Osteocyte (in vitro differentiated cells): ENCODE results near the gene TLR1. TPM values are rescaled to one million over a fixed set of nuclear protein-coding genes. Genes with fewer than 3 reads are reported as not detected.

Source experiments
- DNase-seq: peaks from one replicate; pipeline ENCODE4 v3.0.0; 2021; ENCODE audit warnings: mixed read lengths; ENCODE audit not compliant: unreplicated experiment; ENCODE audit errors: extremely low spot score
- H3K27ac Mint-ChIP-seq: one replicate; pipeline ENCODE4 v1.8.0; 2021; ENCODE audit warnings: mild to moderate bottlenecking, mixed read lengths; ENCODE audit not compliant: unreplicated experiment
- H3K27me3 Mint-ChIP-seq: one replicate; pipeline ENCODE4 v1.8.0; 2021; ENCODE audit warnings: mixed read lengths; ENCODE audit not compliant: unreplicated experiment
- H3K36me3 Mint-ChIP-seq: one replicate; pipeline ENCODE4 v1.8.0; 2021; ENCODE audit warnings: mixed read lengths; ENCODE audit not compliant: unreplicated experiment
- H3K4me1 Mint-ChIP-seq: one replicate; pipeline ENCODE4 v1.8.0; 2021; ENCODE audit warnings: mixed read lengths; ENCODE audit not compliant: unreplicated experiment
- H3K4me3 Mint-ChIP-seq: one replicate; pipeline ENCODE4 v1.8.0; 2021; ENCODE audit warnings: mild to moderate bottlenecking, moderate library complexity, mixed read lengths; ENCODE audit not compliant: unreplicated experiment
- H3K9me3 Mint-ChIP-seq: one replicate; pipeline ENCODE4 v1.8.0; 2021; ENCODE audit warnings: mixed read lengths; ENCODE audit not compliant: unreplicated experiment
- total RNA-seq: library from RNA; stranded (reverse); gene quantifications from 2 replicates; pipeline ENCODE4 v1.2.1, GENCODE V29; 2021
- TF ChIP-seq, protein P1 (sequence below): fragments of 200-600 bp; sonication (generic); IDR thresholded peaks from 2 replicates; pipeline ENCODE4 v1.5.0; 2021; ENCODE audit warnings: antibody characterized with exemption, mild to moderate bottlenecking, moderate library complexity

TLR1 gene
- total RNA-seq, 1 donor from 2014 or later, result 0.48 TPM

DNA sequence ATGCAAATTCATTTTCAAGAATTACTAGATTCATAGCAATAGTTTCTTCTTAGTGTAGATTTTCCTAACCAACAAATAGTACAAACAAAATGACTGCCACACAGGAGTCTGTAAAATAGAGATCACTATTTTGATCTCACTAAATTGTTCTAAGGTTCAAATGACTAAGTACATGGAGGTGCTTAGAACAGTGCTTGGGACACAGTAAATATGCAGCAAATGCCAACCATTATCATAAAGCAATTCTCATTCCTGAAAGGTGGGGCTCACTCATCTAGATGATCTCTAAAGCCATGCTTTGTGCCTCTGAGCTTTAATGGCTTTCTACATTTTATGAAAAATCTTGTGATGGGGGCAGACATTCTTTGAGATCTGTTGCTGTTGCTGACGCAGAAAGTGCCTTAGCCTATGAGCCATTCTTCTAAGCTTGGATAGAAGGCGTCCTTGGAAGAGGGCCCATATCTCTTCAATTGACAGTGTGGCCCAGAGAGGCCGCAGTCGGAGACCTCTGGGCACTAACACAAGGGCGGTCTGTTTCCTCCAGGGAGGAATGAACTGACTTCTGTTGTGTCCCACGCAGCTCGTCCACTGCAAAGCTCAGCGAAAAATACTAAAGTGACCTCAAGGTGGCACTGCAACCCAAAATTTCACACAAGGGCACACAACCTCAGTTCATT, 45.3 kb downstream of the TLR1 start:
- peaks cover 4% of the 10 kb centered on the region for H3K4me1 Mint-ChIP-seq
- H3K36me3 Mint-ChIP-seq, result no peaks in the 10 kb centered on the region
- H3K27me3 Mint-ChIP-seq, result no peaks in the 10 kb centered on the region
- H3K9me3 Mint-ChIP-seq, result no peaks in the 10 kb centered on the region
- no peak for DNase-seq
- no peak overlapping the region for H3K4me3 Mint-ChIP-seq
- H3K27ac Mint-ChIP-seq, result no peak overlapping the region
- TF ChIP-seq, protein P1, sequence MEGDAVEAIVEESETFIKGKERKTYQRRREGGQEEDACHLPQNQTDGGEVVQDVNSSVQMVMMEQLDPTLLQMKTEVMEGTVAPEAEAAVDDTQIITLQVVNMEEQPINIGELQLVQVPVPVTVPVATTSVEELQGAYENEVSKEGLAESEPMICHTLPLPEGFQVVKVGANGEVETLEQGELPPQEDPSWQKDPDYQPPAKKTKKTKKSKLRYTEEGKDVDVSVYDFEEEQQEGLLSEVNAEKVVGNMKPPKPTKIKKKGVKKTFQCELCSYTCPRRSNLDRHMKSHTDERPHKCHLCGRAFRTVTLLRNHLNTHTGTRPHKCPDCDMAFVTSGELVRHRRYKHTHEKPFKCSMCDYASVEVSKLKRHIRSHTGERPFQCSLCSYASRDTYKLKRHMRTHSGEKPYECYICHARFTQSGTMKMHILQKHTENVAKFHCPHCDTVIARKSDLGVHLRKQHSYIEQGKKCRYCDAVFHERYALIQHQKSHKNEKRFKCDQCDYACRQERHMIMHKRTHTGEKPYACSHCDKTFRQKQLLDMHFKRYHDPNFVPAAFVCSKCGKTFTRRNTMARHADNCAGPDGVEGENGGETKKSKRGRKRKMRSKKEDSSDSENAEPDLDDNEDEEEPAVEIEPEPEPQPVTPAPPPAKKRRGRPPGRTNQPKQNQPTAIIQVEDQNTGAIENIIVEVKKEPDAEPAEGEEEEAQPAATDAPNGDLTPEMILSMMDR, result peak; percentile 84

DNA sequence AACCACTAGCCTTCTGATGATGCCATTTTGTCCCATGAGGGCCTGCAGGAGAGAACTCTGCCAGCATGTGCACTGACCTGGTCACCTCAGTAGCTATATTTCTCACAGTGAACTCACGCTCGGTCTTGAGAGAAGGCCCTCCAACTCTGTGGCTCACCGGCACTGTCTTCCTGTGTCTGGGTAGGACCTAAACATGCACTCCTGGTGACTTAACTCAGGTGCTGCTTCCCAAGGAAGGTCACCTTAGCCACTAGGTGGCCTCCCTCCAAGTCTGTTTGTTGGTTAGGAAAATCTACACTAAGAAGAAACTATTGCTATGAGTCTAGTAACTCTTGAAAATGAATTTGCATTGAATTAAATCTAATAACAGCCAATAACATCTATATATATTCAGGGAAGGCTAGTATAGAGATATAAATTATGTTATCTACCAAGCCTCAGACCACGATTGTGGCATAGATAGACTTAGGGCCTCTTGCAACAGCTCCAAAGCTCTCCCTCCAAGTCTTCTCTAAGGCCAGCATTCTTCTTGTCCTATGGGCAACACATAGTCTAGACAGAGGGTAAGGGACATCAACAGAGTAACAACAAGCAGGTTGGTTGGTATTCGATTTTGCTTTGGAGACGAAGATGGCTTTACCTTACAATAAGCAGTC, 46.5 kb downstream of the TLR1 start:
- Mint-ChIP-seq H3K4me1 (peaks cover 4% of the 10 kb centered on the region), H3K27me3 (no peaks in the 10 kb centered on the region), H3K36me3 (no peaks in the 10 kb centered on the region), H3K27ac (no peak overlapping the region), H3K4me3 (no peak overlapping the region), H3K9me3 (no peaks in the 10 kb centered on the region)
- DNase-seq, result no peak
- TF ChIP-seq, protein P1, result peak; percentile 28

DNA sequence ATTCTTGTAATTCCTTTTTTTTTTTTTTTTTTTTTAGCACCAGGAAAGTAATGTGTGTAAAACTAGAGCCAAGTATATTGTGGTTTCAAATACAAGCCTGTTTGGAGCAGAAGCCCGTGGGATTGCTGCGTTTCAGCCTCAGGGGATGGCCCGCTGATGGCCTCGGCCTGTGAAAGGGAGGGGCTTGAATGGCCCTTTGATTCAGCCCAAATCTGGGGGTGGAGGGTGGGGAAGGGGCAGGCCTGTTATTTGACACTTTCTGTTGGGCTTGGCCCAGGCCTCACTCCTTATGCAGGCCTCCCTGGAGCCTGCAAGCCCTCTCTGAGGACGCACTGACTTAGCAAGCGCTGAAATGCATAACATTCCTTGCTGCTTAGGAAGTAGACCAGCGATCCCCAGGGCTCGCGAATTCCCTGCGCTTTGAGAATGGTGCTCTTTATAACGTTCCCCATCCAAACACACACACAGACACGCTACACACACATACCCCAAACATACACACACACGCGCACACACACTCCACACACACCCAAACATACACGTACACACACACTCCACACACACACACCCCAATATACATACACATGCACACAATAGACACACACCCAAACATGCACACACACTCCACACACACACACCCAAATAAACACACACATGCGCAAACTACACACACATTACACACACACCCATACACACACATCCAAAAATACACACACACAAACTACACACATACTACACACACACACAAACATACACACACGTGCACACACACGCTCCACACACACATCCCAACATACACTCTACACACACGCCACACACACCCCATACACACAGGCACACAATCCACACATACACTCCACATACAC, 51.4 kb downstream of the TLR1 start:
- H3K4me1 Mint-ChIP-seq, result no peaks in the 10 kb centered on the region
- H3K9me3 Mint-ChIP-seq, result no peaks in the 10 kb centered on the region
- DNase-seq, result peak; percentile 95
- H3K4me3 Mint-ChIP-seq, result no peak overlapping the region
- H3K36me3 Mint-ChIP-seq, result no peaks in the 10 kb centered on the region
- no peaks in the 10 kb centered on the region for H3K27me3 Mint-ChIP-seq
- TF ChIP-seq, protein P1, result no peak
- H3K27ac Mint-ChIP-seq, result no peak overlapping the region

DNA sequence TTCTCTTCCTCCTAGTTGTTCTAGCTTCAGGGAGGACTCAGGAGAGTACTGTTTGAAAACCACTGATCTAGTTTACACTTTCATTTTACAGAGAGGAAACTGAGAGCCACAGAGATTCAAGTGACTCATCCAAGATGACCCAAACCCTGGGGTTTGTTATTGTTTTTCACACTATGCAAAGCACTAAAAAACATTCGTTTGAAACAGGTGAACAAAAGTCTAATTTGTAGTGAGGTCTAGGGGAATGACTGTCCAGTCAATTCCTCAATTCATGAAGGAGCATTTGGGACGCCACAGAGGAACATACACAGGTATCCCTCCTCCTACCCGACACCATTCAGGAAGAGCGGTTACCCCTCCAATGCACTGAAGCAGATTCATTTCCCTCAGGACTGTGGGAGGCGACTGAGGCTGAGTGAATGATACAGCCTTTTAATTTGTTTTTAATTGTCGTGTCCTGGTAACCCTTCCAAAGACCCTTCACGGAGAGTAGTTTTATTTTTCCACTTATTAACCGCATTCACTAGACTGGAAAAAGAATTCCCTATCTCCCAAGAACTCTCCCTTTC, 52.1 kb downstream of the TLR1 start:
- H3K4me1 Mint-ChIP-seq, result no peaks in the 10 kb centered on the region
- H3K27me3 Mint-ChIP-seq, result no peaks in the 10 kb centered on the region
- H3K27ac Mint-ChIP-seq, result no peak overlapping the region
- no peaks in the 10 kb centered on the region for H3K36me3 Mint-ChIP-seq
- TF ChIP-seq, protein P1, result no peak
- H3K9me3 Mint-ChIP-seq, result no peaks in the 10 kb centered on the region
- H3K4me3 Mint-ChIP-seq, result no peak overlapping the region
- DNase-seq, result no peak
